ENCODE results near the gene ROR1. TPM values are rescaled to one million over a fixed set of nuclear protein-coding genes. Genes with fewer than 3 reads are reported as not detected.

The ROR1 gene
- total RNA-seq, 1 donor from 2014 or later = not detected

- Mint-ChIP-seq H3K36me3 (ENCODE audit: low read depth) (no peaks in the 10 kb centered on the region), H3K4me3 (no peak overlapping the region), H3K27me3 (peaks cover 2% of the 10 kb centered on the region), H3K27ac (no peak overlapping the region), H3K9me3 (no peaks in the 10 kb centered on the region), H3K4me1 (no peaks in the 10 kb centered on the region)
- DNase-seq = no peak
- intact Hi-C loops (cut with micrococcal nuclease) = loop anchor here (5.0 kb wide), 2 partner anchors 226 to 301 kb away; no protein-coding TSS in a partner anchor
Observed at GRCh38 chr1:63918418-63918945, 144.7 kb downstream of the ROR1 start.

GRCh38 chr1:63920154-63921117 lies 146.6 kb downstream of the ROR1 start:
- H3K4me3 Mint-ChIP-seq = no peak overlapping the region
- intact Hi-C loops (cut with micrococcal nuclease) = no loop called here
- no peaks in the 10 kb centered on the region for H3K36me3 Mint-ChIP-seq (ENCODE audit: low read depth)
- no peaks in the 10 kb centered on the region for H3K9me3 Mint-ChIP-seq
- no peaks in the 10 kb centered on the region for H3K27me3 Mint-ChIP-seq
- H3K4me1 Mint-ChIP-seq = no peaks in the 10 kb centered on the region
- H3K27ac Mint-ChIP-seq = no peak overlapping the region
- DNase-seq = no peak

GRCh38 chr1:63921359-63921758 lies 147.5 kb downstream of the ROR1 start:
- no peak overlapping the region for H3K27ac Mint-ChIP-seq
- H3K4me3 Mint-ChIP-seq = no peak overlapping the region
- H3K27me3 Mint-ChIP-seq = no peaks in the 10 kb centered on the region
- no peaks in the 10 kb centered on the region for H3K9me3 Mint-ChIP-seq
- H3K4me1 Mint-ChIP-seq = no peaks in the 10 kb centered on the region
- intact Hi-C loops (cut with micrococcal nuclease) = no loop called here
- DNase-seq = no peak
- no peaks in the 10 kb centered on the region for H3K36me3 Mint-ChIP-seq (ENCODE audit: low read depth)

- Mint-ChIP-seq H3K27me3 (no peaks in the 10 kb centered on the region), H3K27ac (no peak overlapping the region), H3K4me1 (no peaks in the 10 kb centered on the region), H3K4me3 (no peak overlapping the region), H3K9me3 (no peaks in the 10 kb centered on the region), H3K36me3 (ENCODE audit: low read depth) (no peaks in the 10 kb centered on the region)
- no peak for DNase-seq
- intact Hi-C loops (cut with micrococcal nuclease) = no loop called here
Observed at GRCh38 chr1:63921802-63922201, 148.0 kb downstream of the ROR1 start.

- no peaks in the 10 kb centered on the region for H3K9me3 Mint-ChIP-seq
- no peaks in the 10 kb centered on the region for H3K4me1 Mint-ChIP-seq
- intact Hi-C loops (cut with micrococcal nuclease) = no loop called here
- no peak overlapping the region for H3K27ac Mint-ChIP-seq
- no peaks in the 10 kb centered on the region for H3K27me3 Mint-ChIP-seq
- H3K36me3 Mint-ChIP-seq (ENCODE audit: low read depth) = no peaks in the 10 kb centered on the region
- DNase-seq = no peak
- H3K4me3 Mint-ChIP-seq = no peak overlapping the region
Observed at GRCh38 chr1:63922848-63923247, 149.0 kb downstream of the ROR1 start.

- Mint-ChIP-seq H3K9me3 (no peaks in the 10 kb centered on the region), H3K27ac (no peak overlapping the region), H3K4me1 (no peaks in the 10 kb centered on the region), H3K27me3 (no peaks in the 10 kb centered on the region), H3K4me3 (no peak overlapping the region), H3K36me3 (ENCODE audit: low read depth) (no peaks in the 10 kb centered on the region)
- intact Hi-C loops (cut with micrococcal nuclease) = no loop called here
- DNase-seq = no peak
Observed at GRCh38 chr1:63923302-63923701, 149.5 kb downstream of the ROR1 start.

GRCh38 chr1:63924600-63924999 lies 150.8 kb downstream of the ROR1 start:
- no peaks in the 10 kb centered on the region for H3K4me1 Mint-ChIP-seq
- intact Hi-C loops (cut with micrococcal nuclease) = no loop called here
- no peaks in the 10 kb centered on the region for H3K27me3 Mint-ChIP-seq
- DNase-seq = no peak
- H3K9me3 Mint-ChIP-seq = no peaks in the 10 kb centered on the region
- no peak overlapping the region for H3K27ac Mint-ChIP-seq
- H3K36me3 Mint-ChIP-seq (ENCODE audit: low read depth) = no peaks in the 10 kb centered on the region
- no peak overlapping the region for H3K4me3 Mint-ChIP-seq

GRCh38 chr1:63928186-63929105 lies 154.6 kb downstream of the ROR1 start:
- H3K9me3 Mint-ChIP-seq = no peaks in the 10 kb centered on the region
- no peaks in the 10 kb centered on the region for H3K4me1 Mint-ChIP-seq

GRCh38 chr1:63929106-63929478 lies 155.3 kb downstream of the ROR1 start:
- Mint-ChIP-seq H3K36me3 (ENCODE audit: low read depth) (no peaks in the 10 kb centered on the region), H3K4me3 (no peak overlapping the region), H3K27ac (no peak overlapping the region), H3K4me1 (no peaks in the 10 kb centered on the region), H3K9me3 (no peaks in the 10 kb centered on the region), H3K27me3 (no peaks in the 10 kb centered on the region)
- DNase-seq = no peak
- intact Hi-C loops (cut with micrococcal nuclease) = no loop called here

More at GRCh38 chr1:63928186-63929105, 154.6 kb downstream of the ROR1 start:
- no peaks in the 10 kb centered on the region for H3K27me3 Mint-ChIP-seq
- H3K4me3 Mint-ChIP-seq = no peak overlapping the region
- no peak for DNase-seq
- intact Hi-C loops (cut with micrococcal nuclease) = no loop called here
- H3K36me3 Mint-ChIP-seq (ENCODE audit: low read depth) = no peaks in the 10 kb centered on the region
- no peak overlapping the region for H3K27ac Mint-ChIP-seq

- no peaks in the 10 kb centered on the region for H3K36me3 Mint-ChIP-seq (ENCODE audit: low read depth)
- no peaks in the 10 kb centered on the region for H3K4me1 Mint-ChIP-seq
- no peak for DNase-seq
- no peak overlapping the region for H3K4me3 Mint-ChIP-seq
- intact Hi-C loops (cut with micrococcal nuclease) = no loop called here
- H3K27me3 Mint-ChIP-seq = no peaks in the 10 kb centered on the region
- no peak overlapping the region for H3K27ac Mint-ChIP-seq
- no peaks in the 10 kb centered on the region for H3K9me3 Mint-ChIP-seq
Observed at GRCh38 chr1:63931468-63931867, 157.7 kb downstream of the ROR1 start.

GRCh38 chr1:63934697-63935096 lies 160.9 kb downstream of the ROR1 start:
- Mint-ChIP-seq H3K27me3 (no peaks in the 10 kb centered on the region), H3K9me3 (no peaks in the 10 kb centered on the region), H3K4me3 (no peak overlapping the region), H3K27ac (no peak overlapping the region), H3K4me1 (no peaks in the 10 kb centered on the region), H3K36me3 (ENCODE audit: low read depth) (no peaks in the 10 kb centered on the region)
- intact Hi-C loops (cut with micrococcal nuclease) = no loop called here
- no peak for DNase-seq

- DNase-seq = no peak
- no peaks in the 10 kb centered on the region for H3K4me1 Mint-ChIP-seq
- H3K27ac Mint-ChIP-seq = no peak overlapping the region
- no peaks in the 10 kb centered on the region for H3K27me3 Mint-ChIP-seq
- intact Hi-C loops (cut with micrococcal nuclease) = no loop called here
- no peaks in the 10 kb centered on the region for H3K9me3 Mint-ChIP-seq
- H3K4me3 Mint-ChIP-seq = no peak overlapping the region
- H3K36me3 Mint-ChIP-seq (ENCODE audit: low read depth) = no peaks in the 10 kb centered on the region
Observed at GRCh38 chr1:63935143-63935542, 161.3 kb downstream of the ROR1 start.

GRCh38 chr1:63935553-63935952 lies 161.7 kb downstream of the ROR1 start:
- Mint-ChIP-seq H3K27ac (no peak overlapping the region), H3K4me1 (no peaks in the 10 kb centered on the region), H3K36me3 (ENCODE audit: low read depth) (no peaks in the 10 kb centered on the region), H3K27me3 (no peaks in the 10 kb centered on the region), H3K4me3 (no peak overlapping the region), H3K9me3 (no peaks in the 10 kb centered on the region)
- intact Hi-C loops (cut with micrococcal nuclease) = no loop called here
- no peak for DNase-seq

GRCh38 chr1:63936276-63936675 lies 162.5 kb downstream of the ROR1 start:
- Mint-ChIP-seq H3K4me3 (no peak overlapping the region), H3K9me3 (no peaks in the 10 kb centered on the region), H3K27ac (no peak overlapping the region), H3K36me3 (ENCODE audit: low read depth) (no peaks in the 10 kb centered on the region), H3K27me3 (no peaks in the 10 kb centered on the region), H3K4me1 (no peaks in the 10 kb centered on the region)
- no peak for DNase-seq
- intact Hi-C loops (cut with micrococcal nuclease) = no loop called here
